CD4-positive, CD25-positive, alpha-beta regulatory T cell (primary cell): ENCODE data around the gene MUC7. TPM values are rescaled to one million over a fixed set of nuclear protein-coding genes. Genes with fewer than 3 reads are reported as not detected.

Source experiments
- ATAC-seq, 2 donors: fragments of 150-1000 bp; cut with Tn5 transposase; one replicate each; pipeline ENCODE4 v1.10.0; 2021; ENCODE audit warnings: low read depth in 2 of 2, moderate number of reproducible peaks in 2 of 2, moderate library complexity in 1 of 2
- DNase-seq, 3 donors: peaks; one replicate each; pipeline versions ENCODE4 v3.0.0 to v3.0.0-alpha.2; 2012 to 2022; ENCODE audit warnings: mixed read lengths in 1 of 3
- H3K27ac ChIP-seq: one replicate; pipeline ENCODE4 v1.7.0; 2013; ENCODE audit warnings: mild to moderate bottlenecking, low read length; ENCODE audit not compliant: insufficient read depth, poor library complexity, severe bottlenecking
- H3K27me3 ChIP-seq: one replicate; pipeline ENCODE4 v1.7.0; 2013; ENCODE audit warnings: low read length; ENCODE audit not compliant: control insufficient read depth, insufficient read depth
- H3K36me3 ChIP-seq: one replicate; pipeline ENCODE4 v1.7.0; 2013; ENCODE audit warnings: mild to moderate bottlenecking, low read length, moderate library complexity; ENCODE audit not compliant: control insufficient read depth, insufficient read depth
- H3K4me1 ChIP-seq: 2 replicates; pipeline ENCODE4 v1.7.0; 2013; ENCODE audit warnings: mild to moderate bottlenecking, low read length; ENCODE audit not compliant: insufficient read depth, control insufficient read depth, poor library complexity, severe bottlenecking
- H3K4me3 ChIP-seq: one replicate; pipeline ENCODE4 v1.7.0; 2013; ENCODE audit warnings: low read depth, mild to moderate bottlenecking, low read length, moderate library complexity
- H3K9me3 ChIP-seq, 2 experiments: 1 replicate in 1 of 2; 2 replicates in 1 of 2; pipeline ENCODE4 v1.7.0; 2013; ENCODE audit warnings: low read length in 2 of 2, mild to moderate bottlenecking in 1 of 2, moderate library complexity in 1 of 2; ENCODE audit not compliant: control insufficient read depth in 2 of 2
- H3K27ac Mint-ChIP-seq, 3 donors: one replicate each; pipeline ENCODE4 v1.8.0; 2020 to 2022; ENCODE audit warnings: mild to moderate bottlenecking in 3 of 3, mixed read lengths in 3 of 3, moderate library complexity in 2 of 3
- H3K27me3 Mint-ChIP-seq: one replicate; pipeline ENCODE4 v1.8.0; 2022; ENCODE audit warnings: mild to moderate bottlenecking, mixed read lengths
- H3K36me3 Mint-ChIP-seq: one replicate; pipeline ENCODE4 v1.8.0; 2020; ENCODE audit warnings: mixed read lengths
- H3K4me1 Mint-ChIP-seq, 4 donors: one replicate each; pipeline ENCODE4 v1.8.0; 2020 to 2022; ENCODE audit warnings: mixed read lengths in 4 of 4, mild to moderate bottlenecking in 1 of 4
- H3K4me3 Mint-ChIP-seq, 4 donors: one replicate each; pipeline ENCODE4 v1.8.0; 2020 to 2022; ENCODE audit warnings: mild to moderate bottlenecking in 4 of 4, mixed read lengths in 4 of 4, moderate library complexity in 3 of 4
- H3K9me3 Mint-ChIP-seq, 7 donors: one replicate each; pipeline ENCODE4 v1.8.0; 2020 to 2022; ENCODE audit warnings: mixed read lengths in 7 of 7, mild to moderate bottlenecking in 3 of 7, moderate library complexity in 2 of 7
- polyA plus RNA-seq, 4 donors: library from polyadenylated mRNA; unstranded; fragments of 300-500 nt; fragmentation: Illumina TruSeq; gene quantifications; one replicate each; pipeline ENCODE4 v1.2.3, GENCODE V29; 2021
- total RNA-seq: library from RNA; stranded (reverse); gene quantifications from one replicate; pipeline ENCODE4 v1.2.3, GENCODE V29; 2022

Gene MUC7
- total and polyA plus RNA-seq, 5 donors from 2014 or later: not detected

GRCh38 chr4:70511365-70511764, 39.4 kb downstream of the MUC7 start:
- no peak for ATAC-seq

GRCh38 chr4:70515367-70516250, 43.6 kb downstream of the MUC7 start:
- Histone ChIP-seq H3K9me3 (no peaks in the 10 kb centered on the region), H3K4me3 (no peak overlapping the region), H3K27ac (no peak overlapping the region), H3K36me3 (no peaks in the 10 kb centered on the region), H3K4me1 (no peaks in the 10 kb centered on the region), H3K27me3 (no peaks in the 10 kb centered on the region)
- no peaks in the 10 kb centered on the region for H3K4me1 Mint-ChIP-seq
- no peak for DNase-seq
- H3K27ac Mint-ChIP-seq: no peak overlapping the region
- no peak overlapping the region for H3K4me3 Mint-ChIP-seq
- peaks cover 4% of the 10 kb centered on the region for H3K27me3 Mint-ChIP-seq
- no peaks in the 10 kb centered on the region for H3K36me3 Mint-ChIP-seq
- ATAC-seq: no peak
- H3K9me3 Mint-ChIP-seq: no peaks in the 10 kb centered on the region

More at GRCh38 chr4:70511365-70511764, 39.4 kb downstream of the MUC7 start:
- Histone ChIP-seq H3K4me1 (no peaks in the 10 kb centered on the region), H3K36me3 (no peaks in the 10 kb centered on the region), H3K4me3 (no peak overlapping the region), H3K27me3 (no peaks in the 10 kb centered on the region), H3K27ac (no peak overlapping the region), H3K9me3 (no peaks in the 10 kb centered on the region)
- Mint-ChIP-seq H3K9me3 (no peaks in the 10 kb centered on the region), H3K27me3 (no peaks in the 10 kb centered on the region), H3K4me1 (no peaks in the 10 kb centered on the region), H3K4me3 (no peak overlapping the region), H3K27ac (no peak overlapping the region), H3K36me3 (no peaks in the 10 kb centered on the region)
- DNase-seq: no peak

- DNase-seq (no peak), ATAC-seq (no peak)
- H3K36me3 ChIP-seq: no peaks in the 10 kb centered on the region
- Mint-ChIP-seq H3K9me3 (peaks cover 0 to 2% (median 0%) of the 10 kb centered on the region in 7 donors), H3K4me1 (no peaks in the 10 kb centered on the region), H3K27me3 (peaks cover 4% of the 10 kb centered on the region), H3K36me3 (no peaks in the 10 kb centered on the region), H3K27ac (no peak within 1 kb of the TSS), H3K4me3 (no peak within 1 kb of the TSS)
- no peaks in the 10 kb centered on the region for H3K4me1 ChIP-seq
- no peak within 1 kb of the TSS for H3K27ac ChIP-seq
- no peak within 1 kb of the TSS for H3K4me3 ChIP-seq
- no peaks in the 10 kb centered on the region for H3K9me3 ChIP-seq
- H3K27me3 ChIP-seq: no peaks in the 10 kb centered on the region
Observed at GRCh38 chr4:70518269-70518668, 46.3 kb downstream of the MUC7 start, which contains the start of gene AMTN. Gene AMTN, plus strand, starts transcription at chr4:70518569. Its CDS starts 209 bp downstream, at chr4:70518778.

GRCh38 chr4:70518716-70519115, 46.7 kb downstream of the MUC7 start:
- ATAC-seq (no peak), DNase-seq (no peak)
- Histone ChIP-seq H3K4me3 (no peak overlapping the region), H3K9me3 (no peaks in the 10 kb centered on the region), H3K27me3 (no peaks in the 10 kb centered on the region), H3K4me1 (no peaks in the 10 kb centered on the region), H3K27ac (no peak overlapping the region), H3K36me3 (no peaks in the 10 kb centered on the region)
- Mint-ChIP-seq H3K9me3 (peaks cover 0 to 2% (median 0%) of the 10 kb centered on the region in 7 donors), H3K4me3 (no peak overlapping the region), H3K27me3 (peaks cover 4% of the 10 kb centered on the region), H3K4me1 (no peaks in the 10 kb centered on the region), H3K36me3 (no peaks in the 10 kb centered on the region), H3K27ac (no peak overlapping the region)

- Mint-ChIP-seq H3K27me3 (no peaks in the 10 kb centered on the region), H3K4me1 (no peaks in the 10 kb centered on the region), H3K4me3 (no peak overlapping the region), H3K36me3 (no peaks in the 10 kb centered on the region), H3K9me3 (peaks cover 0 to 2% (median 0%) of the 10 kb centered on the region in 7 donors), H3K27ac (no peak overlapping the region)
- H3K27ac ChIP-seq: no peak overlapping the region
- no peaks in the 10 kb centered on the region for H3K27me3 ChIP-seq
- H3K9me3 ChIP-seq: no peaks in the 10 kb centered on the region
- H3K36me3 ChIP-seq: no peaks in the 10 kb centered on the region
- H3K4me1 ChIP-seq: no peaks in the 10 kb centered on the region
- DNase-seq (no peak), ATAC-seq (no peak)
- no peak overlapping the region for H3K4me3 ChIP-seq
Observed at GRCh38 chr4:70522626-70523025, 50.6 kb downstream of the MUC7 start.

- H3K4me1 Mint-ChIP-seq: no peaks in the 10 kb centered on the region
- no peak overlapping the region for H3K27ac Mint-ChIP-seq
- H3K4me1 ChIP-seq: no peaks in the 10 kb centered on the region
- H3K36me3 Mint-ChIP-seq: no peaks in the 10 kb centered on the region
- DNase-seq (no peak), ATAC-seq (no peak)
- no peaks in the 10 kb centered on the region for H3K9me3 ChIP-seq
- peaks cover 0 to 1% (median 0%) of the 10 kb centered on the region in 7 donors for H3K9me3 Mint-ChIP-seq
- H3K27ac ChIP-seq: no peak overlapping the region
- H3K36me3 ChIP-seq: no peaks in the 10 kb centered on the region
- no peaks in the 10 kb centered on the region for H3K27me3 ChIP-seq
- no peak overlapping the region for H3K4me3 ChIP-seq
- H3K27me3 Mint-ChIP-seq: peaks cover 10% of the 10 kb centered on the region
- no peak overlapping the region for H3K4me3 Mint-ChIP-seq
Observed at GRCh38 chr4:70530997-70531396, 59.0 kb downstream of the MUC7 start.

- Histone ChIP-seq H3K9me3 (no peaks in the 10 kb centered on the region), H3K27ac (no peak overlapping the region), H3K36me3 (no peaks in the 10 kb centered on the region), H3K27me3 (no peaks in the 10 kb centered on the region), H3K4me3 (no peak overlapping the region), H3K4me1 (no peaks in the 10 kb centered on the region)
- Mint-ChIP-seq H3K27ac (no peak overlapping the region), H3K4me1 (no peaks in the 10 kb centered on the region), H3K27me3 (peaks cover 10% of the 10 kb centered on the region), H3K36me3 (no peaks in the 10 kb centered on the region), H3K9me3 (peaks cover 0 to 1% (median 0%) of the 10 kb centered on the region in 7 donors), H3K4me3 (no peak overlapping the region)
- DNase-seq (no peak), ATAC-seq (no peak)
Observed at GRCh38 chr4:70531981-70532380, 60.0 kb downstream of the MUC7 start.
